Measurements from ENCODE around the gene UBQLN4. TPM values are rescaled to one million over a fixed set of nuclear protein-coding genes. Genes with fewer than 3 reads are reported as not detected.

The UBQLN4 gene
- total RNA-seq, 2 experiments from 2014 or later: 33.2 to 37.1 TPM

GRCh38 chr1:156014829-156015228, 38.8 kb downstream of the UBQLN4 start:
- H3K4me3 ChIP-seq (ENCODE audit: low read depth, low read length, poor library complexity, severe bottlenecking): no peak overlapping the region
- ChIA-PET POLR2A (interaction anchor here (1.0 kb wide), 1 partner anchor 19 kb away, joined by 4 read pairs; no protein-coding TSS in a partner anchor), CTCF (ENCODE audit: unreplicated experiment) (no interaction called here)
- peaks cover 25% of the 10 kb centered on the region for H3K4me1 ChIP-seq (ENCODE audit: insufficient read depth, low read length, poor library complexity, severe bottlenecking)
- no peaks in the 10 kb centered on the region for H3K9me3 ChIP-seq (ENCODE audit: low read length)
- H4K20me1 ChIP-seq (ENCODE audit: insufficient read depth, low read length): no peaks in the 10 kb centered on the region
- TF ChIP-seq, protein P1, sequence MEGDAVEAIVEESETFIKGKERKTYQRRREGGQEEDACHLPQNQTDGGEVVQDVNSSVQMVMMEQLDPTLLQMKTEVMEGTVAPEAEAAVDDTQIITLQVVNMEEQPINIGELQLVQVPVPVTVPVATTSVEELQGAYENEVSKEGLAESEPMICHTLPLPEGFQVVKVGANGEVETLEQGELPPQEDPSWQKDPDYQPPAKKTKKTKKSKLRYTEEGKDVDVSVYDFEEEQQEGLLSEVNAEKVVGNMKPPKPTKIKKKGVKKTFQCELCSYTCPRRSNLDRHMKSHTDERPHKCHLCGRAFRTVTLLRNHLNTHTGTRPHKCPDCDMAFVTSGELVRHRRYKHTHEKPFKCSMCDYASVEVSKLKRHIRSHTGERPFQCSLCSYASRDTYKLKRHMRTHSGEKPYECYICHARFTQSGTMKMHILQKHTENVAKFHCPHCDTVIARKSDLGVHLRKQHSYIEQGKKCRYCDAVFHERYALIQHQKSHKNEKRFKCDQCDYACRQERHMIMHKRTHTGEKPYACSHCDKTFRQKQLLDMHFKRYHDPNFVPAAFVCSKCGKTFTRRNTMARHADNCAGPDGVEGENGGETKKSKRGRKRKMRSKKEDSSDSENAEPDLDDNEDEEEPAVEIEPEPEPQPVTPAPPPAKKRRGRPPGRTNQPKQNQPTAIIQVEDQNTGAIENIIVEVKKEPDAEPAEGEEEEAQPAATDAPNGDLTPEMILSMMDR (conservative IDR thresholded peaks at IDR 0.05; ENCODE audit: low read length): 0 out of 2 replicates have a peak, but pooled peaks have one; percentile 18
- no peak for TF ChIP-seq EZH2phosphoT487 (IDR thresholded peaks at IDR 0.05; ENCODE audit: borderline replicate concordance, low read depth, low read length)
- no peak for DNase-seq (ENCODE audit: low spot score)
- H3K36me3 ChIP-seq (ENCODE audit: insufficient read depth, low read length): peaks cover 96% of the 10 kb centered on the region
- peaks cover 10% of the 10 kb centered on the region; the same call in 1 of the 2 replicates for H3K79me2 ChIP-seq (ENCODE audit: insufficient read depth, low read depth, low read length)
- intact Hi-C loops (cut with micrococcal nuclease; ENCODE audit: unreplicated experiment): no loop called here
- BruUV-seq (replicated peaks): no TSS peak
- H2AFZ ChIP-seq (ENCODE audit: low read length): no peak overlapping the region
- H3K27ac ChIP-seq (ENCODE audit: low read depth, low read length, poor library complexity, severe bottlenecking): no peak overlapping the region
- H3K4me2 ChIP-seq (ENCODE audit: low read length): no peak overlapping the region
- H3K9me2 ChIP-seq (ENCODE audit: insufficient read depth, low read length): no peaks in the 10 kb centered on the region

GRCh38 chr1:156012051-156012817, 41.4 kb downstream of the UBQLN4 start:
- Histone ChIP-seq H4K20me1 (ENCODE audit: insufficient read depth, low read length) (no peaks in the 10 kb centered on the region), H3K36me3 (ENCODE audit: insufficient read depth, low read length) (peaks cover 83% of the 10 kb centered on the region), H3K9me3 (ENCODE audit: low read length) (no peaks in the 10 kb centered on the region), H3K4me1 (ENCODE audit: insufficient read depth, low read length, poor library complexity, severe bottlenecking) (peaks cover 22% of the 10 kb centered on the region), H2AFZ (ENCODE audit: low read length) (no peak overlapping the region), H3K9me2 (ENCODE audit: insufficient read depth, low read length) (no peaks in the 10 kb centered on the region), H3K4me2 (ENCODE audit: low read length) (peak overlapping the region; percentile 57), H3K79me2 (ENCODE audit: insufficient read depth, low read depth, low read length) (no peaks in the 10 kb centered on the region), H3K4me3 (ENCODE audit: low read depth, low read length, poor library complexity, severe bottlenecking) (peak overlapping the region; percentile 6), H3K27ac (ENCODE audit: low read depth, low read length, poor library complexity, severe bottlenecking) (peak overlapping the region; percentile 57)
- peak; percentile 54 for DNase-seq (ENCODE audit: low spot score)
- TF ChIP-seq, protein P1 (conservative IDR thresholded peaks at IDR 0.05; ENCODE audit: low read length): no peak
- TF ChIP-seq EZH2phosphoT487 (IDR thresholded peaks at IDR 0.05; ENCODE audit: borderline replicate concordance, low read depth, low read length): no peak
- POLR2A ChIA-PET: interaction anchor here (0.6 kb wide), 1 partner anchor 27 kb away, joined by 4 read pairs; no protein-coding TSS in a partner anchor
- intact Hi-C loops (cut with micrococcal nuclease; ENCODE audit: unreplicated experiment): no loop called here
- BruUV-seq (replicated peaks): TSS peak; percentile 8
- CTCF ChIA-PET (ENCODE audit: unreplicated experiment): no interaction called here

- Histone ChIP-seq H3K9me3 (ENCODE audit: low read length) (no peaks in the 10 kb centered on the region), H2AFZ (ENCODE audit: low read length) (no peak overlapping the region), H3K79me2 (ENCODE audit: insufficient read depth, low read depth, low read length) (no peaks in the 10 kb centered on the region), H3K9me2 (ENCODE audit: insufficient read depth, low read length) (no peaks in the 10 kb centered on the region), H3K36me3 (ENCODE audit: insufficient read depth, low read length) (peaks cover 65% of the 10 kb centered on the region), H3K4me2 (ENCODE audit: low read length) (no peak overlapping the region), H4K20me1 (ENCODE audit: insufficient read depth, low read length) (no peaks in the 10 kb centered on the region), H3K27ac (ENCODE audit: low read depth, low read length, poor library complexity, severe bottlenecking) (no peak overlapping the region), H3K4me1 (ENCODE audit: insufficient read depth, low read length, poor library complexity, severe bottlenecking) (peaks cover 22% of the 10 kb centered on the region), H3K4me3 (ENCODE audit: low read depth, low read length, poor library complexity, severe bottlenecking) (no peak overlapping the region)
- CTCF ChIA-PET (ENCODE audit: unreplicated experiment): no interaction called here
- POLR2A ChIA-PET: interaction anchor here (0.6 kb wide), 1 partner anchor 565 kb away, joined by 4 read pairs; no protein-coding TSS in a partner anchor
- DNase-seq (ENCODE audit: low spot score): no peak
- intact Hi-C loops (cut with micrococcal nuclease; ENCODE audit: unreplicated experiment): no loop called here
- TF ChIP-seq EZH2phosphoT487 (IDR thresholded peaks at IDR 0.05; ENCODE audit: borderline replicate concordance, low read depth, low read length): no peak
- TF ChIP-seq, protein P1 (conservative IDR thresholded peaks at IDR 0.05; ENCODE audit: low read length): no peak
- no TSS peak for BruUV-seq (replicated peaks)
Observed at GRCh38 chr1:156009404-156009803, 44.2 kb downstream of the UBQLN4 start.
